HepG2 (cell line): ENCODE results near the gene SAMD4A.

Experiments
- CHCHD3 ChIP-seq: sonication (generic); formaldehyde crosslinking; IDR thresholded peaks from 2 replicates; pipeline ENCODE4 v1.8.0; 2022; ENCODE audit warnings: mild to moderate bottlenecking, missing genetic modification reagents, moderate library complexity
- MAX ChIP-seq: IDR thresholded peaks from 2 replicates; pipeline ENCODE4 v1.6.1; 2012; ENCODE audit warnings: inconsistent platforms
- NRL ChIP-seq: sonication (generic); formaldehyde crosslinking; IDR thresholded peaks from 2 replicates; pipeline ENCODE4 v1.5.0; 2020; ENCODE audit warnings: missing genetic modification reagents, mild to moderate bottlenecking, moderate library complexity, borderline replicate concordance
- PHF21A ChIP-seq: sonication (generic); formaldehyde crosslinking; IDR thresholded peaks from 2 replicates; pipeline ENCODE4 v1.5.0; 2020; ENCODE audit warnings: mild to moderate bottlenecking, missing genetic modification reagents
- SIN3A ChIP-seq: IDR thresholded peaks from 2 replicates; pipeline ENCODE4 v1.6.1; 2011; ENCODE audit warnings: low read depth, mild to moderate bottlenecking, control low read depth, low read length, borderline replicate concordance
- ZNF260 ChIP-seq: sonication (generic); formaldehyde crosslinking; IDR thresholded peaks from 2 replicates; pipeline ENCODE4 v1.4.0; 2020; ENCODE audit warnings: missing genetic modification reagents, low read depth, mild to moderate bottlenecking, borderline replicate concordance
- ZNF317 ChIP-seq: sonication (generic); formaldehyde crosslinking; IDR thresholded peaks from 2 replicates; pipeline ENCODE4 v1.5.0; 2020; ENCODE audit warnings: mild to moderate bottlenecking, missing genetic modification reagents
- ZSCAN5A ChIP-seq: sonication (generic); formaldehyde crosslinking; IDR thresholded peaks from 2 replicates; pipeline ENCODE4 v1.8.0; 2022; ENCODE audit warnings: mild to moderate bottlenecking, missing genetic modification reagents, borderline replicate concordance

DNA sequence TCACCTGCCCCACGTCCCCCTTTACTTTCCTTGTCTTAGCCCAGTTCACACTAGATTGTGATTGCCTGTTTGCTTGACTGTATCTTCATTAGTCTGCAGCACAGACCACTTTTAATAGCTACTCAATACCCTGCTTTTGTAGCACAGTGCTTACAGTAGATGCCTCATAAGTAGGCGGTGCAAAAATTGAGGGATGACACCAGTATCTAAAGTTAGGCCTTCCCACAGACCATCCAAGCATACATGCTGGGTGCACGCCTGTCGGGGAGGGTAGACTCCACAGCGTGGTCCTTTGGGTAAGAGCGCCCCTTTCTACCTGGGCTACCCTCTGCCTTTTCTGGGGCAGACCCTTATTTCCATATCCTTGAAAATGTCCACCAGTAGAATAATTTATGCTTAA lies 194.9 kb downstream of the SAMD4A start:
- TF ChIP-seq CHCHD3 (CRISPR knock-in tag): no peak
- no peak for TF ChIP-seq PHF21A (CRISPR knock-in tag)
- no peak for TF ChIP-seq SIN3A
- no peak for TF ChIP-seq ZNF317
- no peak for TF ChIP-seq ZSCAN5A
- TF ChIP-seq MAX: no peak
- TF ChIP-seq ZNF260: no peak
- TF ChIP-seq NRL: no peak
